Endothelial cell (in vitro differentiated cells): ENCODE results near the gene NXPE4. TPM values are rescaled to one million over a fixed set of nuclear protein-coding genes. Genes with fewer than 3 reads are reported as not detected.

ENCODE experiments used
- DNase-seq: peaks from one replicate; pipeline ENCODE4 v3.0.0; 2021; ENCODE audit warnings: low spot score
- H3K27ac Mint-ChIP-seq: one replicate; pipeline ENCODE4 v1.8.0; 2021; ENCODE audit warnings: mixed read lengths, inconsistent platforms; ENCODE audit not compliant: unreplicated experiment
- H3K27me3 Mint-ChIP-seq: one replicate; pipeline ENCODE4 v1.8.0; 2021; ENCODE audit warnings: mild to moderate bottlenecking, moderate library complexity, mixed read lengths, inconsistent platforms; ENCODE audit not compliant: unreplicated experiment
- H3K36me3 Mint-ChIP-seq: one replicate; pipeline ENCODE4 v1.8.0; 2021; ENCODE audit warnings: mild to moderate bottlenecking, low read depth, mixed read lengths, inconsistent platforms; ENCODE audit not compliant: unreplicated experiment
- H3K4me1 Mint-ChIP-seq: one replicate; pipeline ENCODE4 v1.8.0; 2021; ENCODE audit warnings: mild to moderate bottlenecking, mixed read lengths, inconsistent platforms; ENCODE audit not compliant: unreplicated experiment
- H3K4me3 Mint-ChIP-seq: one replicate; pipeline ENCODE4 v1.8.0; 2021; ENCODE audit warnings: mild to moderate bottlenecking, mixed read lengths, inconsistent platforms; ENCODE audit not compliant: unreplicated experiment
- H3K9me3 Mint-ChIP-seq: one replicate; pipeline ENCODE4 v1.8.0; 2021; ENCODE audit warnings: mixed read lengths, inconsistent platforms; ENCODE audit not compliant: unreplicated experiment
- CTCF ChIP-seq: fragments of 200-600 bp; sonication (generic); IDR thresholded peaks from one replicate; pipeline ENCODE4 v1.5.0; 2021; ENCODE audit warnings: antibody characterized with exemption; ENCODE audit not compliant: unreplicated experiment
- total RNA-seq: library from RNA; stranded (reverse); fragmentation: NEBNext Ultra II Directional; extraction: Animal tissue kit (Norgen Biotek cat#: 25700); gene quantifications from one replicate; pipeline ENCODE4 v1.2.1, GENCODE V29; 2021; ENCODE audit not compliant: unreplicated experiment

NXPE4 gene
- total RNA-seq, 1 donor from 2014 or later, result not detected

- Mint-ChIP-seq H3K36me3 (no peaks in the 10 kb centered on the region), H3K4me3 (no peak overlapping the region), H3K9me3 (no peaks in the 10 kb centered on the region), H3K27me3 (peaks cover 2% of the 10 kb centered on the region), H3K27ac (no peak overlapping the region), H3K4me1 (no peaks in the 10 kb centered on the region)
- no peak for TF ChIP-seq CTCF
- DNase-seq, result no peak
Measured at GRCh38 chr11:114622858-114623257, 27.3 kb upstream of the NXPE4 start.

- no peak overlapping the region for H3K4me3 Mint-ChIP-seq
- no peaks in the 10 kb centered on the region for H3K4me1 Mint-ChIP-seq
- no peak for DNase-seq
- H3K27me3 Mint-ChIP-seq, result peaks cover 2% of the 10 kb centered on the region
- no peak for TF ChIP-seq CTCF
- no peaks in the 10 kb centered on the region for H3K36me3 Mint-ChIP-seq
- no peaks in the 10 kb centered on the region for H3K9me3 Mint-ChIP-seq
- H3K27ac Mint-ChIP-seq, result no peak overlapping the region
Measured at GRCh38 chr11:114621950-114622809, 26.6 kb upstream of the NXPE4 start.

GRCh38 chr11:114621072-114621471 is 25.5 kb upstream of the NXPE4 start:
- Mint-ChIP-seq H3K36me3 (no peaks in the 10 kb centered on the region), H3K9me3 (no peaks in the 10 kb centered on the region), H3K4me3 (no peak overlapping the region), H3K4me1 (no peaks in the 10 kb centered on the region), H3K27ac (no peak overlapping the region), H3K27me3 (peaks cover 2% of the 10 kb centered on the region)
- DNase-seq, result no peak
- TF ChIP-seq CTCF, result no peak

GRCh38 chr11:114619659-114620173 is 24.1 kb upstream of the NXPE4 start:
- no peak overlapping the region for H3K27ac Mint-ChIP-seq
- H3K4me3 Mint-ChIP-seq, result no peak overlapping the region
- no peaks in the 10 kb centered on the region for H3K4me1 Mint-ChIP-seq
- no peaks in the 10 kb centered on the region for H3K27me3 Mint-ChIP-seq
- no peaks in the 10 kb centered on the region for H3K36me3 Mint-ChIP-seq
- no peaks in the 10 kb centered on the region for H3K9me3 Mint-ChIP-seq
- no peak for TF ChIP-seq CTCF
- no peak for DNase-seq

GRCh38 chr11:114618139-114618538 is 22.6 kb upstream of the NXPE4 start:
- TF ChIP-seq CTCF, result no peak
- no peak for DNase-seq
- no peak overlapping the region for H3K4me3 Mint-ChIP-seq
- H3K9me3 Mint-ChIP-seq, result no peaks in the 10 kb centered on the region
- H3K27ac Mint-ChIP-seq, result no peak overlapping the region
- H3K4me1 Mint-ChIP-seq, result no peaks in the 10 kb centered on the region
- H3K27me3 Mint-ChIP-seq, result no peaks in the 10 kb centered on the region
- H3K36me3 Mint-ChIP-seq, result no peaks in the 10 kb centered on the region
